Femur (tissue), 1 donor: Measurements from ENCODE around the gene MEAK7.
"Not testable (repeated sequence)": the region's sequence is repeated elsewhere in the genome, so short reads cannot be mapped to it uniquely, and the experiment has no call there.

Experiments used
- DNase-seq: peaks from one replicate; pipeline ENCODE4 v3.0.0-alpha.2; 2017

Gene MEAK7

GRCh38 chr16:84532855-84533486, 28.5 kb upstream of the MEAK7 start:
- no peak for DNase-seq

GRCh38 chr16:84532291-84532724, 27.8 kb upstream of the MEAK7 start:
- peak; percentile 80 for DNase-seq

- no peak for DNase-seq
Observed at GRCh38 chr16:84531671-84532111, 27.2 kb upstream of the MEAK7 start.

GRCh38 chr16:84530590-84530989, 26.1 kb upstream of the MEAK7 start:
- DNase-seq: no peak

- DNase-seq: no peak
Observed at GRCh38 chr16:84529607-84530006, 25.1 kb upstream of the MEAK7 start.

GRCh38 chr16:84528322-84528721, 23.9 kb upstream of the MEAK7 start:
- no peak for DNase-seq

GRCh38 chr16:84527532-84528269, 23.2 kb upstream of the MEAK7 start:
- DNase-seq: no peak

- peak; percentile 80 for DNase-seq
Observed at GRCh38 chr16:84526794-84527531, 22.5 kb upstream of the MEAK7 start.

- DNase-seq: not testable (repeated sequence)
Observed at GRCh38 chr16:84524941-84525581, 20.6 kb upstream of the MEAK7 start.

- DNase-seq: no peak
Observed at GRCh38 chr16:84524346-84524920, 20.0 kb upstream of the MEAK7 start.

GRCh38 chr16:84521497-84521770, 17.0 kb upstream of the MEAK7 start:
- no peak for DNase-seq

- DNase-seq: no peak
Observed at GRCh38 chr16:84520725-84521496, 16.5 kb upstream of the MEAK7 start.

- DNase-seq: no peak
Observed at GRCh38 chr16:84519855-84520254, 15.4 kb upstream of the MEAK7 start.

GRCh38 chr16:84518804-84519341, 14.4 kb upstream of the MEAK7 start:
- no peak for DNase-seq

GRCh38 chr16:84518220-84518619, 13.8 kb upstream of the MEAK7 start:
- not testable (repeated sequence) for DNase-seq

- no peak for DNase-seq
Observed at GRCh38 chr16:84517366-84517765, 12.9 kb upstream of the MEAK7 start.

- DNase-seq: peak; percentile 53
Observed at GRCh38 chr16:84514874-84515835, 10.7 kb upstream of the MEAK7 start.

- DNase-seq: no peak
Observed at GRCh38 chr16:84514295-84514873, 9.9 kb upstream of the MEAK7 start.

- DNase-seq: no peak
Observed at GRCh38 chr16:84513666-84514065, 9.2 kb upstream of the MEAK7 start.

- DNase-seq: no peak
Observed at GRCh38 chr16:84513123-84513522, 8.7 kb upstream of the MEAK7 start.
